Measurements from ENCODE around the gene TLL1.

DNA sequence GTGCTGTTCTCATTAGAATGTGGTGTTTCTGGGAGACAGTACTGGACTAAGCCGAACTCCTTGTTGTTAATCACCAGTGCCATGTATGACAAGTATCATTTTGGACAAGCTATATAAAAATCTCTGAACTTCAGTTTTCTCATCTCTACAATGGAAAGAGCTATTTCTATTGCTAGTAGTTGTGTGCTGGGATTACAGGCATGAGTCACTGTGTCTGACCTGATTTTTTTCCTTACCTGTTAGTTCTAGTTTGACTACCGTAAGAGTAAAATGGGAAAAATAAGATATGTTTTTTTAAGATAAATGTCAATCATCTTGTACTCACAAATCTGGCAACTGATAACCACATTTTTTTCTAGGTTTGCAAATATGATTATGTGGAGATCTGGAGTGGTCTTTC, 192.3 kb downstream of the TLL1 start:
- TF ChIP-seq POLR2A (IDR thresholded peaks at IDR 0.05; ENCODE audit: low read depth) = no peak
- TF ChIP-seq, protein P1, sequence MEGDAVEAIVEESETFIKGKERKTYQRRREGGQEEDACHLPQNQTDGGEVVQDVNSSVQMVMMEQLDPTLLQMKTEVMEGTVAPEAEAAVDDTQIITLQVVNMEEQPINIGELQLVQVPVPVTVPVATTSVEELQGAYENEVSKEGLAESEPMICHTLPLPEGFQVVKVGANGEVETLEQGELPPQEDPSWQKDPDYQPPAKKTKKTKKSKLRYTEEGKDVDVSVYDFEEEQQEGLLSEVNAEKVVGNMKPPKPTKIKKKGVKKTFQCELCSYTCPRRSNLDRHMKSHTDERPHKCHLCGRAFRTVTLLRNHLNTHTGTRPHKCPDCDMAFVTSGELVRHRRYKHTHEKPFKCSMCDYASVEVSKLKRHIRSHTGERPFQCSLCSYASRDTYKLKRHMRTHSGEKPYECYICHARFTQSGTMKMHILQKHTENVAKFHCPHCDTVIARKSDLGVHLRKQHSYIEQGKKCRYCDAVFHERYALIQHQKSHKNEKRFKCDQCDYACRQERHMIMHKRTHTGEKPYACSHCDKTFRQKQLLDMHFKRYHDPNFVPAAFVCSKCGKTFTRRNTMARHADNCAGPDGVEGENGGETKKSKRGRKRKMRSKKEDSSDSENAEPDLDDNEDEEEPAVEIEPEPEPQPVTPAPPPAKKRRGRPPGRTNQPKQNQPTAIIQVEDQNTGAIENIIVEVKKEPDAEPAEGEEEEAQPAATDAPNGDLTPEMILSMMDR (IDR thresholded peaks at IDR 0.05) = no peak
- no peak for TF ChIP-seq EP300 (IDR thresholded peaks at IDR 0.05)

Measured in esophagus muscularis mucosa (tissue), 4 donors.